ENCODE data around the gene OR10R2. TPM values are rescaled to one million over a fixed set of nuclear protein-coding genes. Genes with fewer than 3 reads are reported as not detected.

Gene OR10R2, protein sequence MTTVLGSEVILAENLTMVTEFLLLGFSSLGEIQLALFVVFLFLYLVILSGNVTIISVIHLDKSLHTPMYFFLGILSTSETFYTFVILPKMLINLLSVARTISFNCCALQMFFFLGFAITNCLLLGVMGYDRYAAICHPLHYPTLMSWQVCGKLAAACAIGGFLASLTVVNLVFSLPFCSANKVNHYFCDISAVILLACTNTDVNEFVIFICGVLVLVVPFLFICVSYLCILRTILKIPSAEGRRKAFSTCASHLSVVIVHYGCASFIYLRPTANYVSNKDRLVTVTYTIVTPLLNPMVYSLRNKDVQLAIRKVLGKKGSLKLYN
- not detected for total RNA-seq

DNA sequence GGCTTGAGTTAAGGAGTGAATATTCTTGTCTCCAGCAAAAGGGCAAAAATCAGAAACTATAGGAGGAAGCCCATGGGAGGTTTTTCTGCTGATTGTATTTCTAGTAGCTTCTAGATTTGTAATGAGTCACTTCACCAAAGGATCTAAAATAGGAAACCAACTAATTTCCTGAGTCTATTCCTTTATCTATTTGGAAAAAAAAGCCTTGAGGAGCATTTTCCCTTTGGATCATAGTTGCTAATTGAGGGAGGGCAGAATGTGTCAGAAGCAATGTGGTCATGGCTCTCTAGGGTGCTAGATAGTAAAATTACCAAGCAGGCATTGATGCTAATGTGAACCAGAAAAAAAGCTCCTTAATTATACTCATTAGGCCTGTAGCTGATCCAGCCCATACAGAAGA, at the start of gene OR10R2:
Gene OR10R2 (plus strand): TSS at position 301 of the 400 bp plus-strand sequence. CDS start 106 bp downstream, outside the sequence.
- TF ChIP-seq, protein P1, sequence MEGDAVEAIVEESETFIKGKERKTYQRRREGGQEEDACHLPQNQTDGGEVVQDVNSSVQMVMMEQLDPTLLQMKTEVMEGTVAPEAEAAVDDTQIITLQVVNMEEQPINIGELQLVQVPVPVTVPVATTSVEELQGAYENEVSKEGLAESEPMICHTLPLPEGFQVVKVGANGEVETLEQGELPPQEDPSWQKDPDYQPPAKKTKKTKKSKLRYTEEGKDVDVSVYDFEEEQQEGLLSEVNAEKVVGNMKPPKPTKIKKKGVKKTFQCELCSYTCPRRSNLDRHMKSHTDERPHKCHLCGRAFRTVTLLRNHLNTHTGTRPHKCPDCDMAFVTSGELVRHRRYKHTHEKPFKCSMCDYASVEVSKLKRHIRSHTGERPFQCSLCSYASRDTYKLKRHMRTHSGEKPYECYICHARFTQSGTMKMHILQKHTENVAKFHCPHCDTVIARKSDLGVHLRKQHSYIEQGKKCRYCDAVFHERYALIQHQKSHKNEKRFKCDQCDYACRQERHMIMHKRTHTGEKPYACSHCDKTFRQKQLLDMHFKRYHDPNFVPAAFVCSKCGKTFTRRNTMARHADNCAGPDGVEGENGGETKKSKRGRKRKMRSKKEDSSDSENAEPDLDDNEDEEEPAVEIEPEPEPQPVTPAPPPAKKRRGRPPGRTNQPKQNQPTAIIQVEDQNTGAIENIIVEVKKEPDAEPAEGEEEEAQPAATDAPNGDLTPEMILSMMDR (IDR thresholded peaks at IDR 0.05; ENCODE audit: low read depth), result no peak

- TF ChIP-seq, protein P1 (IDR thresholded peaks at IDR 0.05; ENCODE audit: low read depth), result no peak
Measured at GRCh38 chr1:158425027-158425426, 47.0 kb upstream of the OR10R2 start.

- TF ChIP-seq, protein P1 (IDR thresholded peaks at IDR 0.05; ENCODE audit: low read depth), result no peak
Measured at GRCh38 chr1:158426137-158426536, 45.9 kb upstream of the OR10R2 start, which contains the start of gene OR10K2. TSS of gene OR10K2 (minus strand) at chr1:158426237. CDS start at chr1:158420866, 5,371 bp downstream.

- TF ChIP-seq, protein P1 (IDR thresholded peaks at IDR 0.05; ENCODE audit: low read depth), result no peak
Measured at GRCh38 chr1:158434741-158435140, 37.3 kb upstream of the OR10R2 start.

GRCh38 chr1:158445376-158445775, 26.6 kb upstream of the OR10R2 start:
- TF ChIP-seq, protein P1 (IDR thresholded peaks at IDR 0.05; ENCODE audit: low read depth), result no peak

- TF ChIP-seq, protein P1 (IDR thresholded peaks at IDR 0.05; ENCODE audit: low read depth), result no peak
Measured at GRCh38 chr1:158454537-158454936, 17.5 kb upstream of the OR10R2 start.

DNA sequence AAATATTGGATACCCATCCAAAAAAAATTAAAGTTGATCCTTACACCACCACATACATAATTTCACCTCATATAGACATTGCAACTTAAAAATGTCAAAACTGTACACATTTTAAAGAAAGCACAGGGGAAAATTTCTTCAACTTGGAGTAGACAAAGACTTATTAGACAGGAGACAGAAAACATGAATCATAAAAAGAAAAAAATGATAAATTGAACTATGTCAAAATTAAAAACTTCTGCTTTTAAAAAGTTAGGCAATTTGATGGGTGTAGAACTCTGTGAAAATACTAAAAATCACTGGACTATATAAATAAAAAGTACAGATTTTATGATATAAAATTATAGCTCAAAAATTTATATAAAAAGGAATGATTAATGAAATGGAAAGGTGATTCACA, 14.8 kb upstream of the OR10R2 start:
- TF ChIP-seq, protein P1 (IDR thresholded peaks at IDR 0.05; ENCODE audit: low read depth), result no peak

Measured in subcutaneous adipose tissue (tissue), 4 donors.